Measurements from ENCODE around the gene AMDHD2. TPM values are rescaled to one million over a fixed set of nuclear protein-coding genes. Genes with fewer than 3 reads are reported as not detected.

The AMDHD2 gene
- total RNA-seq, 4 donors from 2014 or later, result 32.9 to 50.3 (median 42.2) TPM

DNA sequence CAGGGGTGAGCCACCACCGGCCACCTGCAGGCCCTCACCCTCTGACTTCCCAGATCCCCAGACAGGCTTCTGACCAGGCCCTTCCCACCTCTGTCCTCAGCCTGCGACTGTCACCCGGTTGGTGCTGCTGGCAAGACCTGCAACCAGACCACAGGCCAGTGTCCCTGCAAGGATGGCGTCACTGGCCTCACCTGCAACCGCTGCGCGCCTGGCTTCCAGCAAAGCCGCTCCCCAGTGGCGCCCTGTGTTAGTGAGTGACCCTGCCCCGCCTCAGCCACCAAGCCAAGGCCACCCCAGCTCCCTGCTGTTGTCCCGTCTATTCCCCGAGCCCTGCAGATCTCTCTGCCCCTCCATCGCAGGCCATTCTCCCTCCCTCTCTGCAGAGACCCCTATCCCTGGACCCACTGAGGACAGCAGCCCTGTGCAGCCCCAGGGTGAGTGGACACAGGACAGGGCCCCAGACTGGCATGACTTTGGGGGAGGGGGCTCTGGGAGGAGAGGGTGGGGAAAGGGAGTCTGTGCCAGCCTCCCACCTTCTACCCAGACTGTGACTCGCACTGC is 47.2 kb upstream of the AMDHD2 start:
- no peak overlapping the region for H3K4me3 ChIP-seq (ENCODE audit: low read depth, poor library complexity, severe bottlenecking)
- TF ChIP-seq, protein P1, sequence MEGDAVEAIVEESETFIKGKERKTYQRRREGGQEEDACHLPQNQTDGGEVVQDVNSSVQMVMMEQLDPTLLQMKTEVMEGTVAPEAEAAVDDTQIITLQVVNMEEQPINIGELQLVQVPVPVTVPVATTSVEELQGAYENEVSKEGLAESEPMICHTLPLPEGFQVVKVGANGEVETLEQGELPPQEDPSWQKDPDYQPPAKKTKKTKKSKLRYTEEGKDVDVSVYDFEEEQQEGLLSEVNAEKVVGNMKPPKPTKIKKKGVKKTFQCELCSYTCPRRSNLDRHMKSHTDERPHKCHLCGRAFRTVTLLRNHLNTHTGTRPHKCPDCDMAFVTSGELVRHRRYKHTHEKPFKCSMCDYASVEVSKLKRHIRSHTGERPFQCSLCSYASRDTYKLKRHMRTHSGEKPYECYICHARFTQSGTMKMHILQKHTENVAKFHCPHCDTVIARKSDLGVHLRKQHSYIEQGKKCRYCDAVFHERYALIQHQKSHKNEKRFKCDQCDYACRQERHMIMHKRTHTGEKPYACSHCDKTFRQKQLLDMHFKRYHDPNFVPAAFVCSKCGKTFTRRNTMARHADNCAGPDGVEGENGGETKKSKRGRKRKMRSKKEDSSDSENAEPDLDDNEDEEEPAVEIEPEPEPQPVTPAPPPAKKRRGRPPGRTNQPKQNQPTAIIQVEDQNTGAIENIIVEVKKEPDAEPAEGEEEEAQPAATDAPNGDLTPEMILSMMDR (IDR thresholded peaks at IDR 0.05), result no peak
- no peak for TF ChIP-seq POLR2A (IDR thresholded peaks at IDR 0.05)
- DNase-seq (ENCODE audit: low spot score in 2 of 2), result no peak
- intact Hi-C loops (cut with DNase I; ENCODE audit: low total_unique reads), result no loop called here
- WGBS, 2 donors, result 87% methylated on average over 13 to 14 of the region's 14 CpGs

DNA sequence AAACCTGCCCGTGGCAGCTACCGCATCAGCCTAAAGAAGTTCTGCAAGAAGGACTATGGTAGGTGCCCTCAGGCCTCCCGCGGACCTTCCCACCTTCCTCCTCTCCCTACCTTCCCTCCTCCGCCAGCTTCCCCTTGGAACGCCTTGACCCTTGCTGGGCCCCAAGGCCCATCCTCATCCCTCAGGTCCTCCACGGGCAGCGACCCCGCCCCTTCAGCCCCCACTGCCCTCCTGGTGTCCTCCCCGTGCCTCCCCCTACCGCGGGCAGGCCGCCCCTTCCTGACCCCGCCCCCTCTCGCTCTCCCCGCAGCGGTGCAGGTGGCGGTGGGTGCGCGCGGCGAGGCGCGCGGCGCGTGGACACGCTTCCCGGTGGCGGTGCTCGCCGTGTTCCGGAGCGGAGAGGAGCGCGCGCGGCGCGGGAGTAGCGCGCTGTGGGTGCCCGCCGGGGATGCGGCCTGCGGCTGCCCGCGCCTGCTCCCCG is 46.7 kb upstream of the AMDHD2 start:
- intact Hi-C loops (cut with DNase I; ENCODE audit: low total_unique reads), result no loop called here
- 7 to 8% methylated on average over 25 to 31 of the region's 49 CpGs for WGBS, 2 donors
- TF ChIP-seq, protein P1 (IDR thresholded peaks at IDR 0.05), result no peak
- no peak overlapping the region for H3K4me3 ChIP-seq (ENCODE audit: low read depth, poor library complexity, severe bottlenecking)
- DNase-seq (ENCODE audit: low spot score in 2 of 2), result no peak

DNA sequence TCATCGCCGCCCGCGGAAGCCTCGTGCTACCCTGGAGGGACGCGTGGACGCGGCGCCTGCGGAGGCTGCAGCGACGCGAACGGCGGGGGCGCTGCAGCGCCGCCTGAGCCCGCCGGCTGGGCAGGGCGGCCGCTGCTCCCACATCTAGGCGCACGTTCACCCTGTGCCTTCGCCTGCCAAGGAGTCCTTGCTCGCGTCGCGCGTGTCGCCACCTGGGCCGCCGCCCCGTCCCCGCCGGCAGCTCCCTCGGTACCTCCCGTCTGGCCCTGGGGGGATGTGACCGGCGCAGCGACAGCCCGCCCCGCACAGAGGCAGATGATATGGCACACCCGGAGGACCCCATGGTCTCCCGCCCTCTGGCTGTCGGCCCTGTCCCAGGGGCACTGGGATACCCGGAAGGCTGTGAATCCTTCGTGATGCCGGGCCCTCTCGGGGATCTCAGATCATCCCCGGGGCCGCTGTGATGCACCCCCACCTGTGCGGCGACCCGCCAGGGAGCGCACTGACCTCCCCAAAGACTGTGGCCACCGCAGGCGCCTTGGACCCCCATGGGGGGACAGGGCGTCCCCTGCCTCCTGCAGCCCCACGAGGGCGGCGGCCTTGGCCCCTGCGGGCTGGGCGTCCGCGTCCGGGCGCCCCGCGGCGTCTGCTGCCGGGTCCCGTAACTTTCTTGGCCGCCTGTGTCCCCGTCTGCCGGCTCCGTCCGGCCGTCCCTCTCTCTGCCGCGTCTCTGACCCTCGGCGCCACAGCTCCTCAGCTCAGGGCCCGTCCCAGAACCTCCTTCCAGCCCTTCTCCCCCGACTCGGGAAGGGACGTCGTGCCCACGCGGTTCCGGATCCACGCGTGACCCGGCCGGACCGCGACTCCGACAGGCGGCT is 45.9 kb upstream of the AMDHD2 start:
- no peak for DNase-seq (ENCODE audit: low spot score in 2 of 2)

DNA sequence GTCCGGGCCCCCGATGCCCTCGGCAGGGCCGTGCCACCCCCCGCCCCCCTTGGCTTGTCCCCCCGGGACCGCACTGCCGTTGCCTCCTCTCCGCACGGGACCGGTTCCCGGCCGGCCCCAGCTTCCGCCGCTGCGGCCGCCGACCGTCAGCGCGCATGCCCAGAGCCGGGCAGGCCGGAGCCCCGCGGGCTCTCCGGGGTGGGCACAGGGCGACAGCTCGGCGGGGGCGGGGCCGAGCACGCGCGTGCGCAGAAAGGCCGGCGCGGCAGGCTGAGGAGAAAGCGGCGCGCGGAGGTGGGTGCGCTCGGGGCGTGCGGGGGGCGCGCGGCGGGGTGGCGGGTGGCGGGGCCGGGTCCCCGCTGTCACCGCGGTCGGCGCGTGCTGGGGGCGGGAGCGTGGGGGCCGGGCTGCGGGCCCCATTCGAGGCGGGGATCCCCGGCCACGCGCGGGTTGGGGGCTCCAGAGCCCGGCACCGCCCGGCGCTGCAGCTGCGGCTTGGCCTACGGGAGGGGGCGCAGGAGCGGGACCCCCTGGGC is 45.2 kb upstream of the AMDHD2 start, which contains the start of gene TBC1D24:
TBC1D24 (plus strand) TSS at position 251 of the 536 bp plus-strand sequence. CDS start 21,022 bp downstream, outside the sequence.
- intact Hi-C loops (cut with DNase I; ENCODE audit: low total_unique reads), result no loop called here
- TF ChIP-seq POLR2A (IDR thresholded peaks at IDR 0.05), result no peak
- TF ChIP-seq, protein P1 (IDR thresholded peaks at IDR 0.05), result no peak

More for the DNA sequence above, 45.9 kb upstream of the AMDHD2 start:
- intact Hi-C loops (cut with DNase I; ENCODE audit: low total_unique reads), result no loop called here
- peak overlapping the region; percentile 51 for H3K4me3 ChIP-seq (ENCODE audit: low read depth, poor library complexity, severe bottlenecking)
- 0% methylated on average over 40 to 56 of the region's 100 CpGs for WGBS, 2 donors
- TF ChIP-seq, protein P1 (IDR thresholded peaks at IDR 0.05), result no peak
- peak in 1 of 2 donors; percentile 64 for TF ChIP-seq POLR2A (IDR thresholded peaks at IDR 0.05)

DNA sequence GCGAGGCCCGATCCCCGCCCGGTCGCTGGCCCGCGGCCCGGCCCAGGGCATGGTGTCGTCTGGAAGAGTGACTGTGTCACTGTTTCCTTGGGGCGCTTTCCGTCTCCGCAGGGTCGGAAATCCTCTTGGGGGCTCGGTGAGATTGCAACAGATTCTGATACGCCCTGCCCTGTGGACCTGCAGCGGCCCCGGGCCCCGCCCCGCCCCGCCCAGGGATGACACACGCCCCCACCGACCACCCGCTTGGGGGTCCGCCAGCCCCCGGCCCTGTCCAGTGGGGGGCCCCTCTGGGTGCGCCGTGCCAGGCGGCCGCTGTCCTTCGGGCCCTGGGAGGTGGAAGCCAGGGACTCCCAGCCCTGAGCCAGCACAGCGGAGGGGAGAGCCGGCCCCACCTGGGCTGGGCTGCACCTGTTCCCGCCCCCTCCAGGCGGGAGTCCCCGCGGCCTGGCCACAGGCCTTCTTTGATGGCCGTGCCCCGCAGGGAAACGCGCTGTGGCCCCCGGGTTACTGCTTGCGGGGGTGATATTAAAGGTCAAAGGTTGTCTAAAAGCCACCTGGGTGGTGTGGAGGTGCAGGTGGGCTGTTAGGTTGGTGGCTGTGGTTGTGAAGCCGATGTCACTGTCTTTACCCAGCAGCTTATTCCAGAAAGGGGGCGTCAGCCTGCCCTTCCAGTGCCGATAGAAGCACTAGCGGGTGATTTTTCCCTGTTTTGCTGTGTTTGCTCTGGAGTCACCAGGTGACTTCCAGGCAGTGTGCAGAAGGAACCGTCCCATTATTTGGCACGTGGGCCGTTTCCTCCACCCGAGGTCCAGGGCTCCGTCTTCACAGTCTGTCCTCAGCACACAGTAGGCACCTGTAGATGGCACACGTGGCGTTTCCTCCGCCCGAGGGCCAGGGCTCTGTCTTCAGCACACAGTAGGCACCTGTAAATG is 44.5 kb upstream of the AMDHD2 start:
- H3K4me3 ChIP-seq (ENCODE audit: low read depth, poor library complexity, severe bottlenecking), result peak overlapping the region; percentile 51
- TF ChIP-seq, protein P1 (IDR thresholded peaks at IDR 0.05), result no peak
- no peak for TF ChIP-seq POLR2A (IDR thresholded peaks at IDR 0.05)
- intact Hi-C loops (cut with DNase I; ENCODE audit: low total_unique reads), result no loop called here
- 20 to 38% methylated on average over 15 to 31 of the region's 55 CpGs for WGBS, 2 donors
- no peak for DNase-seq (ENCODE audit: low spot score in 2 of 2)

More for the DNA sequence above, 45.2 kb upstream of the AMDHD2 start, which contains the start of gene TBC1D24:
- peak; percentile 71 to 95 for DNase-seq (ENCODE audit: low spot score in 2 of 2)
- WGBS, 2 donors, result 0 to 4% methylated on average over 3 to 5 of the region's 77 CpGs
- peak within 1 kb of the TSS; percentile 51 for H3K4me3 ChIP-seq (ENCODE audit: low read depth, poor library complexity, severe bottlenecking)
